Activated T-cell treated with anti-CD3 and anti-CD28 coated beads for 4 hours (primary cell): ENCODE measurements around the gene SNAPIN.
"Not testable (repeated sequence)": the region's sequence is repeated elsewhere in the genome, so short reads cannot be mapped to it uniquely, and the experiment has no call there.

Source experiments
- DNase-seq: peaks from one replicate; pipeline ENCODE4 v3.0.0-alpha.2; 2020

The SNAPIN gene

GRCh38 chr1:153649137-153649862, 9.2 kb upstream of the SNAPIN start:
- DNase-seq: no peak

GRCh38 chr1:153649863-153650235, 8.7 kb upstream of the SNAPIN start:
- DNase-seq: no peak

GRCh38 chr1:153651771-153652170, 6.7 kb upstream of the SNAPIN start:
- no peak for DNase-seq

GRCh38 chr1:153652805-153653500, 5.5 kb upstream of the SNAPIN start:
- DNase-seq: no peak

- no peak for DNase-seq
These were observed 3.2 kb upstream of the SNAPIN start for GRCh38 chr1:153655333-153655732.

GRCh38 chr1:153659175-153659534, 652 bp downstream of the SNAPIN start:
- DNase-seq: no peak

GRCh38 chr1:153659656-153660055, 1.2 kb downstream of the SNAPIN start:
- no peak for DNase-seq

- no peak for DNase-seq
These were observed 2.7 kb downstream of the SNAPIN start for GRCh38 chr1:153661111-153661708.

- no peak for DNase-seq
These were observed 3.8 kb downstream of the SNAPIN start for GRCh38 chr1:153662269-153662668.

- DNase-seq: no peak
These were observed 4.7 kb downstream of the SNAPIN start for GRCh38 chr1:153663211-153663610.

GRCh38 chr1:153667439-153667838, 8.9 kb downstream of the SNAPIN start:
- no peak for DNase-seq

GRCh38 chr1:153668672-153669071, 10.2 kb downstream of the SNAPIN start:
- DNase-seq: not testable (repeated sequence)

- DNase-seq: no peak
These were observed 11.1 kb downstream of the SNAPIN start for GRCh38 chr1:153669606-153670005.

- DNase-seq: peak; percentile 21
These were observed 11.9 kb downstream of the SNAPIN start for GRCh38 chr1:153670257-153670858.

GRCh38 chr1:153670859-153671627, 12.5 kb downstream of the SNAPIN start, which contains the start of gene ILF2:
ILF2 (minus strand) TSS chr1:153670993; CDS start chr1:153670922, 71 bp downstream.
- peak; percentile 92 for DNase-seq

GRCh38 chr1:153671628-153672353, 13.3 kb downstream of the SNAPIN start:
- peak; percentile 12 for DNase-seq

GRCh38 chr1:153673511-153673910, 15.0 kb downstream of the SNAPIN start:
- no peak for DNase-seq

GRCh38 chr1:153677718-153678518, 19.4 kb downstream of the SNAPIN start:
- DNase-seq: no peak

- no peak for DNase-seq
These were observed 20.2 kb downstream of the SNAPIN start, which contains the start of gene NPR1 for GRCh38 chr1:153678519-153679336. NPR1 (plus strand) TSS chr1:153678688; CDS start chr1:153679109, 421 bp downstream.
